Measurements from ENCODE around the gene OPN3. TPM values are rescaled to one million over a fixed set of nuclear protein-coding genes. Genes with fewer than 3 reads are reported as not detected.
A peak's percentile ranks its signal among the peaks of the same experiment; 100 is the strongest.

Gene OPN3
- total RNA-seq, 2 donors from 2014 or later = 11.7 to 39.1 TPM

DNA sequence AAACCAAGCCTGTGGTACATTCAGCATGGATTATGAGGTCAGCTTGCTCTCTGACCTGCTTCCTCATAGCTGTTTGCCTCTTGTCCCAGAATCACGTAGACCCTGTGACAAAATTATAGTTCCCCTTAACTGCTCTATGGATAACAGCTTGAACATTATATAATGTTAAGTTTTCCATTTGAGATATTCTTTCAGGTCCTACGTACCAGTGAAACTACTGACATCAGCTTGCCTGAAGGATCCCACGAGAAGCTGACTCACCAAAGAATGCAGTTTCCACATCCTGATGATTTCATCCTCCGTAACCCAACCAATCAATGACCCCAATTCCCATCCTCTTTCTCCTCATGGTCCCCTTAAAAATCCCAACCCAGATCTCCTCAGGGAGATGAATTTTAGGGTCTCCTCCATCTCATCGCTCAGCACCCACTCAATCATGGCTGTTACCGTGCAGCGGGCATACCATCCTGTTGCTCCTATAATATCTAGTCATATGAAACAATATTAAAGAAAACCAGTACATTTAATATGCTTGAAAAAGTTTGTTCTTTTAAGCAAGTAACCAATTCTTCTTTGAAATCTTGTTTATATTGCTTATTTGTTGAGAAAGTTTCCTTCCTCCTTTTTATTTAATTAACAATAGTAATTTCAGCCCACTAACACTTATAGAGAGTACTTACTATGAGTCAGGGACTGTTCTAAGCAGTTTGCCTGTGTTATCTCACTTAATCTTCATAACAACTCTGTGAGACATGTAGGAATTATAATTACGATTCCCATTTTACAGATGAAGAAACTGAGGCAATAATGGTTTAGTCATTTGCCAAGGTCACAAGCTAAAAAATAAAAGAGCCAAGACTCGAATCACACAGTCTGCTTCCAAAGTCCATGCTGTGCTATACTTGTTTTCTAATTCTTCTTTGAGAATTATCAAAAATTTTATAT is 27.4 kb downstream of the OPN3 start:
- no peak for DNase-seq
- H3K4me3 ChIP-seq = no peak overlapping the region
- peaks cover 13% of the 10 kb centered on the region for H3K4me1 ChIP-seq
- no peaks in the 10 kb centered on the region for H3K9me3 ChIP-seq
- no peak overlapping the region for H3K27ac ChIP-seq
- no peaks in the 10 kb centered on the region for H3K27me3 ChIP-seq
- intact Hi-C loops (cut with DNase I) = loop anchor here (10.0 kb wide), 1 partner anchor 382 kb away; the partner anchor contains the start of gene MAP1LC3C
- TF ChIP-seq, protein P1, sequence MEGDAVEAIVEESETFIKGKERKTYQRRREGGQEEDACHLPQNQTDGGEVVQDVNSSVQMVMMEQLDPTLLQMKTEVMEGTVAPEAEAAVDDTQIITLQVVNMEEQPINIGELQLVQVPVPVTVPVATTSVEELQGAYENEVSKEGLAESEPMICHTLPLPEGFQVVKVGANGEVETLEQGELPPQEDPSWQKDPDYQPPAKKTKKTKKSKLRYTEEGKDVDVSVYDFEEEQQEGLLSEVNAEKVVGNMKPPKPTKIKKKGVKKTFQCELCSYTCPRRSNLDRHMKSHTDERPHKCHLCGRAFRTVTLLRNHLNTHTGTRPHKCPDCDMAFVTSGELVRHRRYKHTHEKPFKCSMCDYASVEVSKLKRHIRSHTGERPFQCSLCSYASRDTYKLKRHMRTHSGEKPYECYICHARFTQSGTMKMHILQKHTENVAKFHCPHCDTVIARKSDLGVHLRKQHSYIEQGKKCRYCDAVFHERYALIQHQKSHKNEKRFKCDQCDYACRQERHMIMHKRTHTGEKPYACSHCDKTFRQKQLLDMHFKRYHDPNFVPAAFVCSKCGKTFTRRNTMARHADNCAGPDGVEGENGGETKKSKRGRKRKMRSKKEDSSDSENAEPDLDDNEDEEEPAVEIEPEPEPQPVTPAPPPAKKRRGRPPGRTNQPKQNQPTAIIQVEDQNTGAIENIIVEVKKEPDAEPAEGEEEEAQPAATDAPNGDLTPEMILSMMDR (IDR thresholded peaks at IDR 0.05) = no peak
- H3K36me3 ChIP-seq = no peaks in the 10 kb centered on the region
- H3K9ac ChIP-seq (ENCODE audit: low read depth in 2 of 2, low read length in 2 of 2) = no peak overlapping the region

DNA sequence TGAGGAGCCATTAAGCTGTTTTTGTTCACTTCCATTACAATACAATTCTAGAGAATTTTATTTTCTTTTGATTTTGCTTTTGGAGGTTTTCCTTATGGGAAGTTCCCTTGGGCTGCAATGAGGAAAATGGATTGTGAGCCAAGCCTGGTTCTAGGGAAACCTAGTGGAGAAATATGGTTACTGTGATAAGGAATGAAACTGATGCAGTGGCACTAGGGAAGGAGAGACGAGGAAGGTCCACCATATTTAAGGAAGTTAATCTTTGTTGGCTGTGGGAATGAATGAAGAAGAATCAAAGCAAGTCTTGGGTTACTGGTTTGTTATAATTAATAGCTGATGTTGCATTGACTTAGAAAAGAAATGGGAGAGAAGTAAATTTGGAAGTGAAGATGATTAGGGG is 28.4 kb downstream of the OPN3 start:
- Histone ChIP-seq H3K4me3 (no peak overlapping the region), H3K4me1 (peaks cover 13% of the 10 kb centered on the region), H3K36me3 (no peaks in the 10 kb centered on the region), H3K9me3 (no peaks in the 10 kb centered on the region), H3K27ac (no peak overlapping the region), H3K9ac (ENCODE audit: low read depth in 2 of 2, low read length in 2 of 2) (no peak overlapping the region), H3K27me3 (no peaks in the 10 kb centered on the region)
- TF ChIP-seq, protein P1 (IDR thresholded peaks at IDR 0.05) = no peak
- no peak for DNase-seq
- intact Hi-C loops (cut with DNase I) = loop anchor here (10.0 kb wide), 1 partner anchor 383 kb away; the partner anchor contains the start of gene MAP1LC3C

DNA sequence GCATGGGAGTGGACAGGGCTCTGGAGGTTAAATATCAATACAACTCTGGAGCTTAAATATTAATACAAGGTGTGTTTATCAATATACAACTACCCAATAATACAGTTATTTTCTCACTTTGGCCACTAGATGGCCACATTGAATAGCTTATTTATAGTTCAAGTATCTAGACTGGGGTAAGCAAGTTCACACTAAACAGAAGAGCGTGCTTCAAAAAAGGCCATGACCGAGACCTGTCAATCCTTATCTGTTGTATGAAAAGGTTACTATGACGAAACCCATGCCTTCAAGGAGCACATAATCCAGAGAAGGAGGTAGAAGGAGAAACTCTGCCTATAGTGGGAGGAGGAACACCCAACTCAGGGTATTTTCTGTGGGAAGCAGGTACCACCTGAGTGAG is 29.1 kb downstream of the OPN3 start:
- H3K9me3 ChIP-seq = no peaks in the 10 kb centered on the region
- no peak overlapping the region for H3K4me3 ChIP-seq
- H3K4me1 ChIP-seq = peaks cover 13% of the 10 kb centered on the region
- intact Hi-C loops (cut with DNase I) = loop anchor here (10.0 kb wide), 1 partner anchor 384 kb away; the partner anchor contains the start of gene MAP1LC3C
- H3K27me3 ChIP-seq = no peaks in the 10 kb centered on the region
- DNase-seq = no peak
- TF ChIP-seq, protein P1 (IDR thresholded peaks at IDR 0.05) = peak; percentile 53
- H3K27ac ChIP-seq = no peak overlapping the region
- H3K9ac ChIP-seq (ENCODE audit: low read depth in 2 of 2, low read length in 2 of 2) = no peak overlapping the region
- no peaks in the 10 kb centered on the region for H3K36me3 ChIP-seq

DNA sequence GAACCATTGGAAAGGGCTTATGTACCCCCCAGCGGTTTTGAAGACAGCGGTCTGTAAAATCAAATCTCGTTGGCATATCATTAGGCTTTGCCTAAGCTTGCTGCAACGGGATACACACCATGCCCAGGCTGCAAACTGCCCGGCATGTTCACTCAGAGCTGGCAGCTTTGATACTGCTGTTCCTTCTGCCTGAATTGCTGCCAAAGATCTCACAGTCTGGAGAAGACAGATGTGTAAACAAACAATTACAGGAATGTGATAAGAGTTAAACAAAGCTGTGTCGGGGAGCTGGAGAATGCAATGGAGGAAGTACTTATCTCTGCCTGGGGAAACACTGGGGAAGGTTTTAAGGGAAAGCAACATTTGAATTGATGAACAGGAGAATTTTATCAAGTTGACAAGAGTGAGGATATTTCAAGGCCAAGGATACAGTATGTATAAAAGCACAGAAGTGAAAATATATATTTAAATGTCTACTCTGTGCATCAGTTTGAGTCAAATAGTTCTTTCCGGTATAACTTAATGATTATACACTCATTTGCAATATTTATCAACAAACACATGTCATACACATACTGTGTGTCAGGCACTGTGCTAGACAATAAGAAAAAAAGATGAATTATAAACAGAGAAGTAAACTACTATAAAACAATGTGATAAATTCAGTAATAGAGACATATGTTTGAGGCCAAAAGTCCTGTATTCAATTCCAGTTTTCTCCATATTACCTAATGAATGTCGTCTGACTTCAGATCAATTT is 29.9 kb downstream of the OPN3 start:
- peaks cover 8% of the 10 kb centered on the region for H3K4me1 ChIP-seq
- peak; percentile 64 for DNase-seq
- no peaks in the 10 kb centered on the region for H3K9me3 ChIP-seq
- no peak overlapping the region for H3K9ac ChIP-seq (ENCODE audit: low read depth in 2 of 2, low read length in 2 of 2)
- TF ChIP-seq, protein P1 (IDR thresholded peaks at IDR 0.05) = no peak
- no peaks in the 10 kb centered on the region for H3K36me3 ChIP-seq
- peak overlapping the region; percentile 30 for H3K27ac ChIP-seq
- intact Hi-C loops (cut with DNase I) = loop anchor here (10.0 kb wide), 1 partner anchor 385 kb away; the partner anchor contains the start of gene MAP1LC3C
- no peaks in the 10 kb centered on the region for H3K27me3 ChIP-seq
- no peak overlapping the region for H3K4me3 ChIP-seq

DNA sequence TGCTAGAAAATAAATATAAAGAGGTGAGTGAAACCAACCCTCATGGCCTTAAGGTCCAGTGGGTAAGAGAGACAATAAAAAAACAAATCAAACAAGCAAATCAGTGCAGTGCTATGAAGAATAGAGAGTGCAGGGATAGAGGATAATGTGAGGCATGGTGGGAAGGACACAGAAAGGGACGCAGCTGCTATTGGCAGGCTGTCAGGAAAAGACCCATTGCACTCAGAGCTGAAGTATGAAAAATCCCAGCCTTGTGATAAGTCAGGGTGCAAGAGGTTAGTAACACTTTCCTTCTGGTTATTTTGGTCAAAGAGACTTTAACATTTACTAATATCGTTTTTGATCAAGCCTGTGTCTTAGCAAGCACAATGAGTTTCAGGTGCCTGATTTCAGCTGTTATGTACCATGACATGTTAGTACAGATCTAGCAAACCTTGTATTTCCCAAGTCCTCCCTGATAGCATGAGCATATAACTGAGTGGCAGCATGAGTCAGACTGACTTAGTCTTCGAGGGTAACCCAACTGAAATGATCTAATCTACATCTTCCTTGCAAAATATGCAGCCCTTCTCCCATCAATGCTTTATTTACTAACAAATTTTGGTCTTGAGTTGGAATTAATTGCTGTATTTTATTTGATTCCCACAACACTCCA is 31.7 kb downstream of the OPN3 start:
- TF ChIP-seq, protein P1 (IDR thresholded peaks at IDR 0.05) = no peak
- Histone ChIP-seq H3K36me3 (no peaks in the 10 kb centered on the region), H3K4me1 (peaks cover 8% of the 10 kb centered on the region), H3K9ac (ENCODE audit: low read depth in 2 of 2, low read length in 2 of 2) (no peak overlapping the region), H3K27me3 (no peaks in the 10 kb centered on the region), H3K4me3 (no peak overlapping the region), H3K9me3 (no peaks in the 10 kb centered on the region), H3K27ac (no peak overlapping the region)
- no peak for DNase-seq
- intact Hi-C loops (cut with DNase I) = loop anchor here (10.0 kb wide), 1 partner anchor 226 kb away; no protein-coding TSS in a partner anchor
